Measurements from ENCODE around the gene NCL. TPM values are rescaled to one million over a fixed set of nuclear protein-coding genes. Genes with fewer than 3 reads are reported as not detected.

The NCL gene
- total and polyA plus RNA-seq, 2 of the 13 experiments (the other 11 are each of a cell fraction or from before 2014, with no cell fraction given): 105 to 779 TPM

DNA sequence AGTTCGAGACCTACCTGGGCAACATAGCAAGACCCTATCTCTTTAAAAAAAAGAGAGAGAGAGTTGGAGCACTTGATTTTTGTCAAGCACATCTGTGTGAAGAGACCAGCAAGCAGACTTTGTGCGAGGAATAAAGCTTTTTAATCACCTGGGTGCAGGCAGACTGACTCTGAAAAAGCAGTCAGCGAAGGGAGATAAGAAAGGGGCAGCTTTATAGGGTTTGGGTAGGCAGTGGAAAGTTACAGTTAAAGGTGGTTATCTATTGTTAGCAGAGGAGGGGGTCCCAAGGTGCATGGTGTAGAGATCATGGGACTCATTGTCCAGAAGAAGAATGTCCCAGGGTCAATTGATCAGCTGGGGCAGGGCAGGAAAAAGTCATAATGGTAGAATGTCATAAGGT, 34.4 kb downstream of the NCL start (continued):
- no peak for TF ChIP-seq ZSCAN29 (CRISPR knock-in tag; conservative IDR thresholded peaks at IDR 0.05)

DNA sequence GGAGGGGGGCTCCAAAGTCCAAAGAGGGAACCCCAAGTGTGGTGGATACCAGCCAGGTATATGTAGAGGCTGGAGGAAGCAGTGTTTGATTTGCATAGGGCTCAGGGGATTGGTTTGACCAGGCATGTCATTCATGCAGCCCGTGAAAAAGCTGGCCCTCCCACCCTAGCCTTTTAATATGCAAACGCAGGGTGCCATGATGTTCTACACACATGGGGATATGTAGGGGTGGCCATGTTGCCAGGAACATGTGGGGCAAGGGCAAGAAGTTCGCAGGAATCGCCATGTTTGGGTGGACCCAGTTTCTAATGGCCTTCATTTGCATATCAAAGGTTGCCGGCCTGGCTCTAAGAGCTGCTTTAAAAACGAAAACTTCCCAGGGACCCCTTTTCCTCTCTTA, 35.1 kb downstream of the NCL start:
- TF ChIP-seq ARID2 (CRISPR knock-in tag; IDR thresholded peaks at IDR 0.05; ENCODE audit: borderline replicate concordance) (no peak), MAFK (conservative IDR thresholded peaks at IDR 0.05 in 1 of 2, IDR thresholded peaks at IDR 0.05 in 1 of 2; ENCODE audit: low read length in 2 of 2) (no peak)
- TF ChIP-seq, protein P1, sequence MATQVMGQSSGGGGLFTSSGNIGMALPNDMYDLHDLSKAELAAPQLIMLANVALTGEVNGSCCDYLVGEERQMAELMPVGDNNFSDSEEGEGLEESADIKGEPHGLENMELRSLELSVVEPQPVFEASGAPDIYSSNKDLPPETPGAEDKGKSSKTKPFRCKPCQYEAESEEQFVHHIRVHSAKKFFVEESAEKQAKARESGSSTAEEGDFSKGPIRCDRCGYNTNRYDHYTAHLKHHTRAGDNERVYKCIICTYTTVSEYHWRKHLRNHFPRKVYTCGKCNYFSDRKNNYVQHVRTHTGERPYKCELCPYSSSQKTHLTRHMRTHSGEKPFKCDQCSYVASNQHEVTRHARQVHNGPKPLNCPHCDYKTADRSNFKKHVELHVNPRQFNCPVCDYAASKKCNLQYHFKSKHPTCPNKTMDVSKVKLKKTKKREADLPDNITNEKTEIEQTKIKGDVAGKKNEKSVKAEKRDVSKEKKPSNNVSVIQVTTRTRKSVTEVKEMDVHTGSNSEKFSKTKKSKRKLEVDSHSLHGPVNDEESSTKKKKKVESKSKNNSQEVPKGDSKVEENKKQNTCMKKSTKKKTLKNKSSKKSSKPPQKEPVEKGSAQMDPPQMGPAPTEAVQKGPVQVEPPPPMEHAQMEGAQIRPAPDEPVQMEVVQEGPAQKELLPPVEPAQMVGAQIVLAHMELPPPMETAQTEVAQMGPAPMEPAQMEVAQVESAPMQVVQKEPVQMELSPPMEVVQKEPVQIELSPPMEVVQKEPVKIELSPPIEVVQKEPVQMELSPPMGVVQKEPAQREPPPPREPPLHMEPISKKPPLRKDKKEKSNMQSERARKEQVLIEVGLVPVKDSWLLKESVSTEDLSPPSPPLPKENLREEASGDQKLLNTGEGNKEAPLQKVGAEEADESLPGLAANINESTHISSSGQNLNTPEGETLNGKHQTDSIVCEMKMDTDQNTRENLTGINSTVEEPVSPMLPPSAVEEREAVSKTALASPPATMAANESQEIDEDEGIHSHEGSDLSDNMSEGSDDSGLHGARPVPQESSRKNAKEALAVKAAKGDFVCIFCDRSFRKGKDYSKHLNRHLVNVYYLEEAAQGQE (IDR thresholded peaks at IDR 0.05; ENCODE audit: borderline replicate concordance in 1 of 2, low read depth in 1 of 2, low read length in 2 of 2): no peak
- TF ChIP-seq, protein P2, sequence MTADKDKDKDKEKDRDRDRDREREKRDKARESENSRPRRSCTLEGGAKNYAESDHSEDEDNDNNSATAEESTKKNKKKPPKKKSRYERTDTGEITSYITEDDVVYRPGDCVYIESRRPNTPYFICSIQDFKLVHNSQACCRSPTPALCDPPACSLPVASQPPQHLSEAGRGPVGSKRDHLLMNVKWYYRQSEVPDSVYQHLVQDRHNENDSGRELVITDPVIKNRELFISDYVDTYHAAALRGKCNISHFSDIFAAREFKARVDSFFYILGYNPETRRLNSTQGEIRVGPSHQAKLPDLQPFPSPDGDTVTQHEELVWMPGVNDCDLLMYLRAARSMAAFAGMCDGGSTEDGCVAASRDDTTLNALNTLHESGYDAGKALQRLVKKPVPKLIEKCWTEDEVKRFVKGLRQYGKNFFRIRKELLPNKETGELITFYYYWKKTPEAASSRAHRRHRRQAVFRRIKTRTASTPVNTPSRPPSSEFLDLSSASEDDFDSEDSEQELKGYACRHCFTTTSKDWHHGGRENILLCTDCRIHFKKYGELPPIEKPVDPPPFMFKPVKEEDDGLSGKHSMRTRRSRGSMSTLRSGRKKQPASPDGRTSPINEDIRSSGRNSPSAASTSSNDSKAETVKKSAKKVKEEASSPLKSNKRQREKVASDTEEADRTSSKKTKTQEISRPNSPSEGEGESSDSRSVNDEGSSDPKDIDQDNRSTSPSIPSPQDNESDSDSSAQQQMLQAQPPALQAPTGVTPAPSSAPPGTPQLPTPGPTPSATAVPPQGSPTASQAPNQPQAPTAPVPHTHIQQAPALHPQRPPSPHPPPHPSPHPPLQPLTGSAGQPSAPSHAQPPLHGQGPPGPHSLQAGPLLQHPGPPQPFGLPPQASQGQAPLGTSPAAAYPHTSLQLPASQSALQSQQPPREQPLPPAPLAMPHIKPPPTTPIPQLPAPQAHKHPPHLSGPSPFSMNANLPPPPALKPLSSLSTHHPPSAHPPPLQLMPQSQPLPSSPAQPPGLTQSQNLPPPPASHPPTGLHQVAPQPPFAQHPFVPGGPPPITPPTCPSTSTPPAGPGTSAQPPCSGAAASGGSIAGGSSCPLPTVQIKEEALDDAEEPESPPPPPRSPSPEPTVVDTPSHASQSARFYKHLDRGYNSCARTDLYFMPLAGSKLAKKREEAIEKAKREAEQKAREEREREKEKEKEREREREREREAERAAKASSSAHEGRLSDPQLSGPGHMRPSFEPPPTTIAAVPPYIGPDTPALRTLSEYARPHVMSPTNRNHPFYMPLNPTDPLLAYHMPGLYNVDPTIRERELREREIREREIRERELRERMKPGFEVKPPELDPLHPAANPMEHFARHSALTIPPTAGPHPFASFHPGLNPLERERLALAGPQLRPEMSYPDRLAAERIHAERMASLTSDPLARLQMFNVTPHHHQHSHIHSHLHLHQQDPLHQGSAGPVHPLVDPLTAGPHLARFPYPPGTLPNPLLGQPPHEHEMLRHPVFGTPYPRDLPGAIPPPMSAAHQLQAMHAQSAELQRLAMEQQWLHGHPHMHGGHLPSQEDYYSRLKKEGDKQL (CRISPR knock-in tag; IDR thresholded peaks at IDR 0.05; ENCODE audit: low read depth): no peak
- peaks cover 14% of the 10 kb centered on the region for H3K9me3 ChIP-seq (ENCODE audit: low read length)
- peaks cover 15% of the 10 kb centered on the region for H3K4me1 ChIP-seq (ENCODE audit: insufficient read depth, low read length)
- POLR2A ChIA-PET: interaction anchor here (1.5 kb wide), 1 partner anchor 35 kb away, joined by 5 read pairs; the partner anchor contains the start of gene NCL
- no peak overlapping the region for H3K9ac ChIP-seq (ENCODE audit: insufficient read depth, low read depth, low read length)
- ATAC-seq (no peak), FAIRE-seq (no peak), DNase-seq (ENCODE audit: low spot score) (no peak)
- intact Hi-C loops (cut with micrococcal nuclease; ENCODE audit: unreplicated experiment) (no loop called here), in situ Hi-C loops (cut with HindIII; ENCODE audit: extremely low pct_ligation_motif_present, low pct_unique_long_range_greater_than_20kb) (no loop called here)
- peaks cover 0 to 8% of the 10 kb centered on the region in 2 experiments; a peak in 2 of 5 replicates for H3K27me3 ChIP-seq (ENCODE audit: control insufficient read depth in 1 of 2, insufficient read depth in 2 of 2, low read length in 2 of 2)
- no peaks in the 10 kb centered on the region for H4K20me1 ChIP-seq (ENCODE audit: insufficient read depth, low read length)
- no peaks in the 10 kb centered on the region for H3K79me2 ChIP-seq (ENCODE audit: insufficient read depth, low read length)
- CTCF ChIA-PET (ENCODE audit: low intra/inter-chr PET ratio, low total read pairs): no interaction called here
- no peaks in the 10 kb centered on the region for H3K36me3 ChIP-seq (replicated peaks in 1 of 2; ENCODE audit: control insufficient read depth in 1 of 2, insufficient read depth in 2 of 2, low read length in 2 of 2)
- no peak overlapping the region for H3K27ac ChIP-seq (ENCODE audit: extremely low read length, insufficient read depth, low read length)
- no TSS peak for BruUV-seq (replicated peaks)
- H3K4me3 ChIP-seq (replicated peaks in 1 of 3; ENCODE audit: insufficient read depth in 1 of 3, low read depth in 2 of 3, low read length in 3 of 3): no peak overlapping the region
- 38% methylated on average over 6 of the region's 6 CpGs for WGBS (ENCODE audit: low lambda C conversion rate)
- no peak overlapping the region for H3K4me2 ChIP-seq (ENCODE audit: low read depth, low read length)
- no peak overlapping the region for H2AFZ ChIP-seq (ENCODE audit: low read length)

All from HepG2 (cell line).